Astrocyte of the spinal cord (primary cell): ENCODE results near the gene FLRT2.

Experiments used
- DNase-seq: peaks from one replicate; pipeline ENCODE4 v3.0.0; 2011; ENCODE audit warnings: low read depth, low spot score
- H3K4me3 ChIP-seq: 2 replicates; pipeline ENCODE4 v1.5.1; 2011; ENCODE audit warnings: low read depth, mild to moderate bottlenecking, low read length, moderate library complexity
- CTCF ChIP-seq: IDR thresholded peaks from 2 replicates; pipeline ENCODE4 v1.5.1; 2012; ENCODE audit warnings: low read depth, mild to moderate bottlenecking, low read length, inconsistent platforms
- in situ Hi-C: cut with HindIII; loops from 2 replicates; pipeline ENCODE4 v1.10.0; 2017; ENCODE audit warnings: low sequenced_read_pairs

FLRT2 gene

DNA sequence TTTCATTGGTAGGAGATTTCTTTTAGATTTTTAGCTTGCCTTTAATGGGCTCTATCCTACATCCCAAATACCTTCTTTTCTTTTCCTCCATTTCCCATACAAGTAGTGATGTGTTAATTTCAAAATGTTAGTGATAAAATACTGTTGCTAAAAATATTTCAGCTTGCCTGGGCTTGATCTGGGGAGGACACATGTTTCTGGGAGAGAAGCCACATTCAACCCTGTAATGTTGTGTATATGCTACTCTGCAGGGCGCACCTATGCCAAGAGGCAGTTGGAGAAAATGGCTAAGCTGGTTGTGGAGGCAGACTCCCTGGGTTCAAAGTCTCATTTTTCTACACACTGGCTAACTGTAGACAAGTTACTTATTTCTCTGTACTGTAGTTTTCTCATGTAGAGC, 26.3 kb downstream of the FLRT2 start:
- no peak for DNase-seq
- H3K4me3 ChIP-seq, result no peak overlapping the region
- in situ Hi-C loops, result no loop called here
- no peak for TF ChIP-seq CTCF

DNA sequence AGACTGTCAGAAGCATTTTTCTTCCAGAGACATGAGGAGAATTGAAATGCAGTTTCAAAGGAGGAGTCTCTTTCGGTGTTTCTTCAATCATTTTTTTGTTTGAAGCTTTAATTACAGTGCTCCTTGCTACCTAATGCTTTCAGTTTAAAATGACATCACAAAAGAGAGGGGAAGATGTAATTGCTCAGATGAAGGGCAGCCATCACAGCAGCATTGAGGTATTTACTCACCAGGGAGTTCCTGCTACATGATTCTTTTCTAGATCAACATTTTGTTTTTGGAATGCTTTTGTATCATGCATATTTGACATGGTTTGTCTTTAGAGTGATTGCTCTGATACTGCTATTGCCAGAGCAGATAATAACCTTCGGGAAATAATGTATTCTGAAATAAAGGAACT, 28.6 kb downstream of the FLRT2 start:
- in situ Hi-C loops, result no loop called here
- no peak overlapping the region for H3K4me3 ChIP-seq
- no peak for DNase-seq
- no peak for TF ChIP-seq CTCF

GRCh38 chr14:85562630-85563029, 32.7 kb downstream of the FLRT2 start:
- H3K4me3 ChIP-seq, result no peak overlapping the region
- in situ Hi-C loops, result no loop called here
- no peak for TF ChIP-seq CTCF
- no peak for DNase-seq

DNA sequence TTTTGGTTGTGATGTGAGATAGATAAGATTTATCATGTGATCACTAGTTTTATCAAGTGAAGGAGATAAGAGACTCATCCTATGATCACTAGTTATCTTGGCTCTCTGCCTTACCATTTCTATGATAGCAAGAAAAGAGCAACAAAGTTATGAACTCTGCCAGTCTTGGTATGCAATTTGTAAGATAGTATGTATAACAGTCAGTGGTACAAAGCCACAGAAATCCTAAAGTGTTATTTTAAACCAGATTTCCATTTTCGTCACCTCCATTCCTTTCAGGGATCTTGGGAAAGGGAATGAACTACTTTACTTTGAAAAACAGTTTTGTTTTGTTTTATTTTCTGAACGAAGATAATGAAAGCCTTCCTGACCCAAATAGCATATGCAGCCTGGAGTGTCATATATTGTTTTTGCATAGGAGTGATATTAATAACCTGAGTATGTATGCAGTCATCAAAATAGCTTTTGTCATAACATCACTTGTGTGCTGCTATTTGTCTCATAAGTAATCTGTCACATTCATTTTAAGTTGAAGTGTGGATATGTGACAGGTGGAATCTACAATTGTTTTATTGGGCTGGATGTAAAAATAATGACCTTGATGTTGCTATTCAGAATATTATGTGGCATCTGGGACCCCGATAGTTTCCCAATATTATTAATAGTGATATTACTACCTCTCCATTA, 35.0 kb downstream of the FLRT2 start:
- no peak for TF ChIP-seq CTCF
- no peak overlapping the region for H3K4me3 ChIP-seq
- in situ Hi-C loops, result no loop called here
- no peak for DNase-seq

DNA sequence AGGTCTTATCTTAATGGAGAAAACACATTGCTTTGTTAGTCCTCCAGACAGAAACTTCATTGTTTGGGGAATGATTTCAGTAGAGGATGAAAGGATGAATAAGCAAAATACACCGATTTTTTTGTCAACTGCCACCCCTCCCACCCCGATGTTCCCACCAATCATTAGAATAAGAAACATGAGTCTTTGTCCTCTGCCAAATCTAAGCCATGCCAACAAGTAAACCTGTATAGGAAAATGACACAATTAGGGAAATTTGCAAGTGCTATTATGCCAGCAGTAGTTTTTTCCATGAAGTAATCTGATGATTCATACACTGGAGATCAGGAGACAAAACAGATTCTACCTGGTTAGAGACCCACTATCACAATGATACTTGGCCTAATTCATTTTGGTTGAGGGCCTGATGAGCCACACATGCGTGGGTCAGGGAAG, 35.9 kb downstream of the FLRT2 start:
- TF ChIP-seq CTCF, result no peak

DNA sequence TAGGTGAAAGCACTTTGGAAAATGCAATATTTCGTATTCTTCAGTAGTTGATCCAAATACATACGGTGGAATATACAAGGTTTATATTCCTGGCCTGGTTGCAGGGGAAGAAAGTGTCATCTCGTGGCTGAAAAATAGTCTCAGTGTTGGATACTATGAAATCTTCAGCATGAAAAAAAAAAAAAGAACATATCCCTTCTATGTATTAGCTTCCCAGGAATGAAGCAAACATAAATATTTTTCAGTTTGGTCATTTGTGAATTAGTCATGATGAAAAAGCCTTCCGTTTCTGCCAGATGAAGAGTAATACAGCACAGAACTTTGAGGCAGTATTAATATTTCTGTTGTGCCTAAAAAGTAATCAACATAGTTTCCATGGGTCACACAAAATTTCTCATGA, 36.7 kb downstream of the FLRT2 start:
- no peak overlapping the region for H3K4me3 ChIP-seq
- in situ Hi-C loops, result no loop called here
- TF ChIP-seq CTCF, result no peak

More for the DNA sequence above, 35.9 kb downstream of the FLRT2 start:
- in situ Hi-C loops, result no loop called here
- no peak overlapping the region for H3K4me3 ChIP-seq
- DNase-seq, result peak; percentile 56

More for the DNA sequence above, 36.7 kb downstream of the FLRT2 start:
- DNase-seq, result peak; percentile 75
